ENCODE results near the gene SEMA6A.

DNA sequence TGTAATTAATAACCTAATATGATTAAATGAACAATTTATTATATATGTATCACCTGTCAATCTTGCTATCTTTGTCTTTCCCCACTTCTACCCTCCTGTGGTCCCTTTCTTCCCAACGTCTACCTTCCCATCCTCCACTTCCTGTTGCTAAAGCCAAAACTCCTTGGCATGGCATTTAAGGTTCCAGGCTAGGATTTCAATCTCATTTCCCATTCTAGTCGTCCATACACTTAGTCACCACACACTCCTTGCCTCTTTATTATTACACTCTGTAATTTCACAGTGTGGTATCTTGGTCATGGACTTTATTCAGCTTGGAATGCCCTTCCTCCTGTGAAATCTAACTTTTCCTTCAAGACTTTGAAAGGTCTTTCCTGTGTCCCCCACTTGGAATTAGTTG, 115.3 kb downstream of the SEMA6A start:
- no peak for TF ChIP-seq POLR2A (IDR thresholded peaks at IDR 0.05)
- no peak for TF ChIP-seq POLR2AphosphoS5 (IDR thresholded peaks at IDR 0.05)

Measured in breast epithelium (tissue), 3 donors.